Neuron (in vitro differentiated cells): ENCODE data around the gene NDUFA13.

ENCODE experiments used
- H2AFZ ChIP-seq: one replicate; pipeline ENCODE4 v1.6.1; 2013; ENCODE audit warnings: low read depth, mild to moderate bottlenecking, inconsistent platforms, low read length, moderate library complexity
- H3K27me3 ChIP-seq: one replicate; pipeline ENCODE4 v1.6.1; 2013; ENCODE audit warnings: low read length; ENCODE audit not compliant: insufficient read depth
- H3K36me3 ChIP-seq: one replicate; pipeline ENCODE4 v1.6.1; 2013; ENCODE audit warnings: low read length; ENCODE audit not compliant: insufficient read depth
- H3K4me1 ChIP-seq: one replicate; pipeline ENCODE4 v1.6.1; 2013; ENCODE audit warnings: low read length; ENCODE audit not compliant: insufficient read depth
- H3K4me3 ChIP-seq: 2 replicates; pipeline ENCODE4 v1.5.1; 2013; ENCODE audit warnings: mild to moderate bottlenecking, low read length, moderate library complexity
- H3K9me3 ChIP-seq: one replicate; pipeline ENCODE4 v1.6.1; 2013; ENCODE audit warnings: low read length

The NDUFA13 gene

GRCh38 chr19:19558636-19559035 lies 42.6 kb downstream of the NDUFA13 start:
- no peak overlapping the region for H3K4me3 ChIP-seq
- H3K36me3 ChIP-seq = peaks cover 5% of the 10 kb centered on the region
- no peaks in the 10 kb centered on the region for H3K4me1 ChIP-seq
- no peaks in the 10 kb centered on the region for H3K9me3 ChIP-seq
- no peaks in the 10 kb centered on the region for H3K27me3 ChIP-seq
- H2AFZ ChIP-seq = no peak overlapping the region

GRCh38 chr19:19559931-19560330 lies 43.9 kb downstream of the NDUFA13 start:
- Histone ChIP-seq H3K27me3 (no peaks in the 10 kb centered on the region), H3K9me3 (peaks cover 3% of the 10 kb centered on the region), H3K4me3 (no peak overlapping the region), H3K36me3 (peaks cover 9% of the 10 kb centered on the region), H3K4me1 (no peaks in the 10 kb centered on the region), H2AFZ (no peak overlapping the region)

GRCh38 chr19:19561946-19562664 lies 46.1 kb downstream of the NDUFA13 start:
- Histone ChIP-seq H3K4me1 (no peaks in the 10 kb centered on the region), H3K36me3 (peaks cover 19% of the 10 kb centered on the region)

GRCh38 chr19:19562665-19563347 lies 46.8 kb downstream of the NDUFA13 start:
- Histone ChIP-seq H2AFZ (no peak overlapping the region), H3K27me3 (no peaks in the 10 kb centered on the region), H3K4me3 (no peak overlapping the region), H3K36me3 (peaks cover 22% of the 10 kb centered on the region), H3K9me3 (peaks cover 7% of the 10 kb centered on the region), H3K4me1 (no peaks in the 10 kb centered on the region)

More at GRCh38 chr19:19561946-19562664, 46.1 kb downstream of the NDUFA13 start:
- no peak overlapping the region for H3K4me3 ChIP-seq
- peaks cover 5% of the 10 kb centered on the region for H3K9me3 ChIP-seq
- H2AFZ ChIP-seq = no peak overlapping the region
- no peaks in the 10 kb centered on the region for H3K27me3 ChIP-seq

GRCh38 chr19:19563348-19563848 lies 47.4 kb downstream of the NDUFA13 start:
- peaks cover 8% of the 10 kb centered on the region for H3K9me3 ChIP-seq
- H3K4me1 ChIP-seq = no peaks in the 10 kb centered on the region
- no peak overlapping the region for H3K4me3 ChIP-seq
- H2AFZ ChIP-seq = no peak overlapping the region
- peaks cover 22% of the 10 kb centered on the region for H3K36me3 ChIP-seq
- H3K27me3 ChIP-seq = no peaks in the 10 kb centered on the region

GRCh38 chr19:19566306-19566705 lies 50.3 kb downstream of the NDUFA13 start:
- Histone ChIP-seq H3K4me3 (no peak overlapping the region), H2AFZ (no peak overlapping the region), H3K36me3 (peaks cover 38% of the 10 kb centered on the region), H3K27me3 (no peaks in the 10 kb centered on the region), H3K4me1 (no peaks in the 10 kb centered on the region), H3K9me3 (peaks cover 16% of the 10 kb centered on the region)

- Histone ChIP-seq H3K4me3 (no peak overlapping the region), H3K27me3 (no peaks in the 10 kb centered on the region)
Observed at GRCh38 chr19:19567391-19567790, 51.4 kb downstream of the NDUFA13 start.

GRCh38 chr19:19568802-19569756 lies 53.1 kb downstream of the NDUFA13 start:
- H3K27me3 ChIP-seq = no peaks in the 10 kb centered on the region
- peaks cover 33% of the 10 kb centered on the region for H3K36me3 ChIP-seq
- H2AFZ ChIP-seq = no peak overlapping the region
- H3K4me3 ChIP-seq = no peak overlapping the region
- no peaks in the 10 kb centered on the region for H3K4me1 ChIP-seq
- H3K9me3 ChIP-seq = peaks cover 16% of the 10 kb centered on the region

More at GRCh38 chr19:19567391-19567790, 51.4 kb downstream of the NDUFA13 start:
- no peak overlapping the region for H2AFZ ChIP-seq
- peaks cover 16% of the 10 kb centered on the region for H3K9me3 ChIP-seq
- peaks cover 35% of the 10 kb centered on the region for H3K36me3 ChIP-seq
- H3K4me1 ChIP-seq = no peaks in the 10 kb centered on the region

- H3K36me3 ChIP-seq = peaks cover 24% of the 10 kb centered on the region
- H3K4me1 ChIP-seq = peaks cover 2% of the 10 kb centered on the region
- peaks cover 11% of the 10 kb centered on the region for H3K9me3 ChIP-seq
- H3K27me3 ChIP-seq = no peaks in the 10 kb centered on the region
- no peak overlapping the region for H2AFZ ChIP-seq
- no peak overlapping the region for H3K4me3 ChIP-seq
Observed at GRCh38 chr19:19570571-19570970, 54.5 kb downstream of the NDUFA13 start.

GRCh38 chr19:19571071-19571786 lies 55.2 kb downstream of the NDUFA13 start:
- Histone ChIP-seq H3K27me3 (no peaks in the 10 kb centered on the region), H3K4me3 (no peak overlapping the region), H3K4me1 (peaks cover 2% of the 10 kb centered on the region), H2AFZ (no peak overlapping the region), H3K36me3 (peaks cover 24% of the 10 kb centered on the region), H3K9me3 (peaks cover 11% of the 10 kb centered on the region)

- Histone ChIP-seq H3K4me3 (no peak overlapping the region), H3K27me3 (no peaks in the 10 kb centered on the region), H3K36me3 (no peaks in the 10 kb centered on the region), H3K9me3 (no peaks in the 10 kb centered on the region), H2AFZ (no peak overlapping the region), H3K4me1 (peaks cover 2% of the 10 kb centered on the region)
Observed at GRCh38 chr19:19575411-19575810, 59.4 kb downstream of the NDUFA13 start.
